ENCODE results near the gene CUL4B.
A peak's percentile ranks its signal among the peaks of the same experiment; 100 is the strongest.
"Not testable (repeated sequence)": the region's sequence is repeated elsewhere in the genome, so short reads cannot be mapped to it uniquely, and the experiment has no call there.

The CUL4B gene

GRCh38 chrX:120560842-120561633 is at the start of gene CUL4B:
CUL4B (minus strand) TSS chrX:120560962; CDS start chrX:120560638, 324 bp downstream.
- peak; percentile 93 for DNase-seq

GRCh38 chrX:120604361-120604782 is 43.6 kb upstream of the CUL4B start:
- no peak for DNase-seq

GRCh38 chrX:120603707-120604360 is 43.1 kb upstream of the CUL4B start, which contains the start of gene MCTS1:
MCTS1 (plus strand) TSS chrX:120604101; CDS start chrX:120604237, 136 bp downstream.
- DNase-seq: peak; percentile 83

GRCh38 chrX:120585702-120586101 is 24.9 kb upstream of the CUL4B start:
- no peak for DNase-seq

- no peak for DNase-seq
Observed at GRCh38 chrX:120575379-120576114, 14.8 kb upstream of the CUL4B start.

GRCh38 chrX:120573806-120574205 is 13.0 kb upstream of the CUL4B start:
- DNase-seq: not testable (repeated sequence)

GRCh38 chrX:120570011-120570600 is 9.3 kb upstream of the CUL4B start:
- no peak for DNase-seq

- no peak for DNase-seq
Observed at GRCh38 chrX:120568609-120569008, 7.8 kb upstream of the CUL4B start.

- DNase-seq: no peak
Observed at GRCh38 chrX:120568035-120568434, 7.3 kb upstream of the CUL4B start.

GRCh38 chrX:120566817-120567216 is 6.1 kb upstream of the CUL4B start:
- DNase-seq: no peak

- no peak for DNase-seq
Observed at GRCh38 chrX:120564925-120565324, 4.2 kb upstream of the CUL4B start.

GRCh38 chrX:120562569-120562926 is 1.8 kb upstream of the CUL4B start:
- no peak for DNase-seq

- no peak for DNase-seq
Observed at GRCh38 chrX:120561634-120562568, 1.1 kb upstream of the CUL4B start.

GRCh38 chrX:120560405-120560841 is 339 bp downstream of the CUL4B start:
- DNase-seq: no peak

- DNase-seq: no peak
Observed at GRCh38 chrX:120559804-120560203, 958 bp downstream of the CUL4B start.

- no peak for DNase-seq
Observed at GRCh38 chrX:120556251-120556650, 4.5 kb downstream of the CUL4B start.

GRCh38 chrX:120549483-120550452 is 11.0 kb downstream of the CUL4B start:
- no peak for DNase-seq

- DNase-seq: no peak
Observed at GRCh38 chrX:120536061-120536460, 24.7 kb downstream of the CUL4B start.

- no peak for DNase-seq
Observed at GRCh38 chrX:120534413-120535205, 26.2 kb downstream of the CUL4B start.

- DNase-seq: no peak
Observed at GRCh38 chrX:120522820-120523219, 37.9 kb downstream of the CUL4B start.

Data from right forelimb (tissue), 1 donor.